ENCODE measurements around the gene PDK2. TPM values are rescaled to one million over a fixed set of nuclear protein-coding genes. Genes with fewer than 3 reads are reported as not detected.

The PDK2 gene
- total RNA-seq, 1 experiment from 2014 or later: 9.9 TPM

DNA sequence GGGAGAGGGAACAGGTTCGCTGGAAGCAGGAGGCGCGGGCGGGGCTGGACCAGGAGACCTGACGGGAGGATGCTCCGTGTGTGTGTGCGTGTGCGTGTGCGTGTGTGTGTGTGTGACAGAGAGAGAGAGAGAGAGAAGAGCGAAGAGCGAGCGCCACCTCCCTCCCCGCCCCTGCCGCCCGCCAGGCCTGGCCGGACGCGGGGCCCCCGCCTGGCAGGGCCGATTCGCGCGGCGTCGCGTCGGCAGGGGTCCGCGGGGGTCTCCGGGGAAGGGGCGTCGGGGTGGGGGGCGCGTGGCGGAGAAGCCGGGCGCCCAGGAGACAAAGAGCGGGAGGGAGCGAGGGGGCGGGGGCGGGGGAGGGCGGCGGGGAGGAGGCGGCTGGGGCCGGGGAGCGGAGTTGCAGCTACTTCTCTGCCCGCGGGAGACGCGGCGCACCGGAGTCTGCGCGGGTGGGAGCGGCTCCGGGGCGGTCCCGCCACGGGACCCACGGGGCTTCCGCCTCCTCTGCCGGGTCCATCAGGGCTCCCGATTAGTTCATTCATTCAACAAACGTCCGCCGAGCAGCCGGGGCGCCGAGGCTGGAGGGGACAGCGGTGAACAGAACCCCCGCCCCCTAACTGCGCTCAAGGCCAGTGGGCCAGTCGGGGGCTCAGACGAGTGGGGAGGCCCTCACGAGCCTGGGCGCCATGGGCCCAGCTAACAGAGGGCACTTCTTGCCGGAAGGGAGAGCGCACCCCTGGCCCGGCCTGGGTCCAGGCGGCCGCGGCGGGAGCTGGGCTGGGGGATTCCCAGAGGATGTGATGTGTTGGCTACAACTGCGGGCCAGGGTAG, 34.8 kb downstream of the PDK2 start, which contains the start of gene SAMD14:
Gene SAMD14, minus strand, starts transcription at position 433 of the 831 bp plus-strand sequence. CDS start 5,201 bp downstream, outside the sequence.
- ChIA-PET POLR2A (no interaction called here), CTCF (interaction anchor here (0.5 to 1.2 kb wide), 3 partner anchors 11 to 58 kb away, joined by 3 to 6 read pairs (median 3); no protein-coding TSS in a partner anchor)
- H3K9me3 Mint-ChIP-seq (ENCODE audit: unreplicated experiment): no peaks in the 10 kb centered on the region
- peaks cover 14% of the 10 kb centered on the region for H3K27me3 Mint-ChIP-seq (ENCODE audit: insufficient read depth, unreplicated experiment)
- H3K27ac Mint-ChIP-seq (ENCODE audit: low read depth, unreplicated experiment): no peak within 1 kb of the TSS
- H3K4me1 Mint-ChIP-seq (ENCODE audit: insufficient read depth, unreplicated experiment): peaks cover 12% of the 10 kb centered on the region
- DNase-seq (ENCODE audit: unreplicated experiment): no peak
- BruUV-seq (replicated peaks): no TSS peak
- TF ChIP-seq, protein P1, sequence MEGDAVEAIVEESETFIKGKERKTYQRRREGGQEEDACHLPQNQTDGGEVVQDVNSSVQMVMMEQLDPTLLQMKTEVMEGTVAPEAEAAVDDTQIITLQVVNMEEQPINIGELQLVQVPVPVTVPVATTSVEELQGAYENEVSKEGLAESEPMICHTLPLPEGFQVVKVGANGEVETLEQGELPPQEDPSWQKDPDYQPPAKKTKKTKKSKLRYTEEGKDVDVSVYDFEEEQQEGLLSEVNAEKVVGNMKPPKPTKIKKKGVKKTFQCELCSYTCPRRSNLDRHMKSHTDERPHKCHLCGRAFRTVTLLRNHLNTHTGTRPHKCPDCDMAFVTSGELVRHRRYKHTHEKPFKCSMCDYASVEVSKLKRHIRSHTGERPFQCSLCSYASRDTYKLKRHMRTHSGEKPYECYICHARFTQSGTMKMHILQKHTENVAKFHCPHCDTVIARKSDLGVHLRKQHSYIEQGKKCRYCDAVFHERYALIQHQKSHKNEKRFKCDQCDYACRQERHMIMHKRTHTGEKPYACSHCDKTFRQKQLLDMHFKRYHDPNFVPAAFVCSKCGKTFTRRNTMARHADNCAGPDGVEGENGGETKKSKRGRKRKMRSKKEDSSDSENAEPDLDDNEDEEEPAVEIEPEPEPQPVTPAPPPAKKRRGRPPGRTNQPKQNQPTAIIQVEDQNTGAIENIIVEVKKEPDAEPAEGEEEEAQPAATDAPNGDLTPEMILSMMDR (IDR thresholded peaks at IDR 0.05; ENCODE audit: unreplicated experiment): no peak
- peaks cover 10% of the 10 kb centered on the region for H3K36me3 Mint-ChIP-seq (ENCODE audit: insufficient read depth, unreplicated experiment)
- intact Hi-C loops (cut with micrococcal nuclease): no loop called here
- H3K4me3 Mint-ChIP-seq (ENCODE audit: unreplicated experiment): no peak within 1 kb of the TSS

DNA sequence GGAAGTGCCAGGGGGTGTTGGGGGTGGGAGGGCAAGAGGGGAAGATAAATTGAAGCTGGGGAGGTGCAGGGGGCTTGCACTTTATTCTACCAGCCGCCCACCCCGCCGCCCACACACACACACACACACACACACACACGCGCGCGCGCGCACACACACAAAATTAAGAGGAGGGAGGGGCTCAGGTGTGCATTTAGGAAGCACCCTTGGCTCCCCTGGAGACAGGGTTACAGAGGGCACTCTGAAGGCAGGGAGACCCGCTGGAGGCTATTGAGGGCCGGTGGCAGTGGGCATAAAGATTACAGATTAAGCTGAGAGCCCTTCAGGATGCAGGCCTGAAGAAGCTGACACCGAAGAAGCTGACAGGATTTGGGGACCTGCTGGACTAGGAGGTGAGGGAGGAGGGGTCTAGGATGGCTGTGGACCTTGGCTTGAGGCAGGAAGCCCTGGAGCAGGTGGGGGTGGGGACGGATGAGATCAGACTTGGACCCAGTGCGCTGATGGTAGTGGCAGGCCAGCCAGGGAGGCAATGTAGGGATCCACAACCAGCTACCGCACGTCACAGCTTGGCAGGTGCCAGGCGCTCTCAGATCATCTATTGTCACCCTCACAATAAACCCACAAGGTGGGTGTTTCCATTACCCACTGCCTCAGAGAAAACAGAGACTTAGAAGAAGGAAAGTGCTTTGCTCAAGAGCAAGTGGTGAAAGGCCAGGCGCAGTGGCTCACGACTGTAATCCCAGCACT, 35.6 kb downstream of the PDK2 start:
- Mint-ChIP-seq H3K27me3 (ENCODE audit: insufficient read depth, unreplicated experiment) (peaks cover 14% of the 10 kb centered on the region), H3K4me1 (ENCODE audit: insufficient read depth, unreplicated experiment) (peaks cover 12% of the 10 kb centered on the region), H3K36me3 (ENCODE audit: insufficient read depth, unreplicated experiment) (peaks cover 18% of the 10 kb centered on the region), H3K9me3 (ENCODE audit: unreplicated experiment) (no peaks in the 10 kb centered on the region), H3K4me3 (ENCODE audit: unreplicated experiment) (no peak overlapping the region), H3K27ac (ENCODE audit: low read depth, unreplicated experiment) (no peak overlapping the region)
- CTCF ChIA-PET: interaction anchor here (0.7 to 1.2 kb wide), 3 partner anchors 8 to 57 kb away, joined by 3 to 6 read pairs (median 6); no protein-coding TSS in a partner anchor
- intact Hi-C loops (cut with micrococcal nuclease): no loop called here
- BruUV-seq (replicated peaks): no TSS peak
- no peak for DNase-seq (ENCODE audit: unreplicated experiment)
- TF ChIP-seq, protein P1 (IDR thresholded peaks at IDR 0.05; ENCODE audit: unreplicated experiment): no peak
- POLR2A ChIA-PET: no interaction called here

DNA sequence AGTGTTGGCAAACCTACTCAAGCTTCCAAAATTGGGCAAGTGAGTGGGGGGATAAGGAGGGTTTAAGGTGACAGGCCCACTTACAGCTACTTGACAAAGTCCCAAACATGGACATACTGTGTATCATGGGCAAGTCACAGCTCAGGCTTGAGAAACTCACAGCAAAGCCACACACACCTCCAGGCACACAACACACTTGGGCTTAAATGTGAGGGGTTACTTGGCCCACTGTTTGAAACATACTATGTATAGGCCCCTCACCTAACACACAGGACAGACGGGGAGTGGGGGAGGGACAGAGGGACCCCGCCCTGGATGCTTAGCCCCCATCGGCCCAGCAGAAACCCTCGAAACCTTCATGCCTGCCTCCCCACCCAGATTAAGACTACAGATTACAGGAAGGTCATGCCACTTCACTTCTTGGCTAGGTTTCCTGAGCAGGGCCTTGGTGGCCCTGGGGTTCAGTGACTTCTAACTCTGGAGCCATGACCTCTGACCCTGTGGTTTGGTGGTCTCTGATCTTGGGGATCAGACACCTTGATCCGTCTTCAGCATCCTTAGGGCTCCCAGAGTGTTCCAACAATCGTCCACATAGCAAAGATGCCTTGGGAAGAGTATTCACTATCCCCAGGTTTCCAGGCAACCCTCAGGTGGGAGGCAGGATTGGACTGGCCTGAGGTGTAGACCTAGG, 37.1 kb downstream of the PDK2 start:
- Mint-ChIP-seq H3K4me1 (ENCODE audit: insufficient read depth, unreplicated experiment) (peaks cover 12% of the 10 kb centered on the region), H3K4me3 (ENCODE audit: unreplicated experiment) (no peak overlapping the region), H3K27ac (ENCODE audit: low read depth, unreplicated experiment) (no peak overlapping the region), H3K27me3 (ENCODE audit: insufficient read depth, unreplicated experiment) (peaks cover 14% of the 10 kb centered on the region), H3K9me3 (ENCODE audit: unreplicated experiment) (no peaks in the 10 kb centered on the region), H3K36me3 (ENCODE audit: insufficient read depth, unreplicated experiment) (peaks cover 26% of the 10 kb centered on the region)
- intact Hi-C loops (cut with micrococcal nuclease): no loop called here
- ChIA-PET CTCF (interaction anchor here (0.6 to 0.7 kb wide), 3 partner anchors 20 to 56 kb away, joined by 3 to 4 read pairs (median 3); no protein-coding TSS in a partner anchor), POLR2A (interaction anchor here (1.2 to 1.5 kb wide), 3 partner anchors 23 to 104 kb away, joined by 3 to 4 read pairs (median 3); no protein-coding TSS in a partner anchor)
- DNase-seq (ENCODE audit: unreplicated experiment): no peak
- TF ChIP-seq, protein P1 (IDR thresholded peaks at IDR 0.05; ENCODE audit: unreplicated experiment): no peak
- BruUV-seq (replicated peaks): no TSS peak
